SK-N-SH treated with all-trans-retinoic acid at 6 μM for 48 hours (cell line): ENCODE measurements around the gene CHTF18.

Experiments
- ARNTL ChIP-seq: fragments of 450-650 bp; formaldehyde crosslinking; IDR thresholded peaks from 2 replicates; pipeline ENCODE4 v1.5.0; 2020; ENCODE audit warnings: low read depth, mild to moderate bottlenecking, moderate library complexity, borderline replicate concordance
- PPARA ChIP-seq: fragments of 250-450 bp; sonication (Bioruptor Pico); IDR thresholded peaks from 2 replicates; pipeline ENCODE4 v1.5.0; 2020; ENCODE audit warnings: mild to moderate bottlenecking, borderline replicate concordance
- RARB ChIP-seq: fragments of 250-450 bp; sonication (Bioruptor Pico); IDR thresholded peaks from 2 replicates; pipeline ENCODE4 v1.8.0; 2021; ENCODE audit warnings: mild to moderate bottlenecking, moderate library complexity
- TF ChIP-seq, protein P1 (sequence below): fragments of 250-450 bp; sonication (Bioruptor Pico); IDR thresholded peaks from 2 replicates; pipeline ENCODE4 v1.5.0; 2020; ENCODE audit warnings: mild to moderate bottlenecking, moderate library complexity
- TF ChIP-seq, protein P2 (sequence below): fragments of 250-450 bp; sonication (Bioruptor Pico); IDR thresholded peaks from 2 replicates; pipeline ENCODE4 v1.5.1; 2021; ENCODE audit warnings: mild to moderate bottlenecking, moderate library complexity

DNA sequence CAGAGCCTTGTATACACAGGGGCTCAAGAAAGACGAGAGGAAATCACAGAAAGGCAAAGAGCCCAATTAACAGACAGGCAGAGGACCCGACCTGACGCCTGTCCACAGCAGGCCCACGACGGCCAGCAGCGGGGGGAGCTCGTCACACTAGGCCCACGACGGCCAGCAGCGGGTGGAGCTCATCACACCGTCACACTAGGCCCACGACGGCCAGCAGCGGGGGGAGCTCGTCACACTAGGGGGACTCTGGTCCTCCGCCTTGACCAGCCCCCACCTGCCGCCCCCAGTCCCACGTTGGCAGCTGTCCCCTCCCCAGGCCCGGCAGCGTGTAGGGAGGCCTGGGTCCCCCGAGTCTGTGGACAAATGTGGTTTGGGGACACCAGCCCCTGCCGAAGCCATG is 35.8 kb downstream of the CHTF18 start:
- TF ChIP-seq PPARA (CRISPR knock-in tag), result no peak
- no peak for TF ChIP-seq RARB (CRISPR knock-in tag)
- TF ChIP-seq, protein P1, sequence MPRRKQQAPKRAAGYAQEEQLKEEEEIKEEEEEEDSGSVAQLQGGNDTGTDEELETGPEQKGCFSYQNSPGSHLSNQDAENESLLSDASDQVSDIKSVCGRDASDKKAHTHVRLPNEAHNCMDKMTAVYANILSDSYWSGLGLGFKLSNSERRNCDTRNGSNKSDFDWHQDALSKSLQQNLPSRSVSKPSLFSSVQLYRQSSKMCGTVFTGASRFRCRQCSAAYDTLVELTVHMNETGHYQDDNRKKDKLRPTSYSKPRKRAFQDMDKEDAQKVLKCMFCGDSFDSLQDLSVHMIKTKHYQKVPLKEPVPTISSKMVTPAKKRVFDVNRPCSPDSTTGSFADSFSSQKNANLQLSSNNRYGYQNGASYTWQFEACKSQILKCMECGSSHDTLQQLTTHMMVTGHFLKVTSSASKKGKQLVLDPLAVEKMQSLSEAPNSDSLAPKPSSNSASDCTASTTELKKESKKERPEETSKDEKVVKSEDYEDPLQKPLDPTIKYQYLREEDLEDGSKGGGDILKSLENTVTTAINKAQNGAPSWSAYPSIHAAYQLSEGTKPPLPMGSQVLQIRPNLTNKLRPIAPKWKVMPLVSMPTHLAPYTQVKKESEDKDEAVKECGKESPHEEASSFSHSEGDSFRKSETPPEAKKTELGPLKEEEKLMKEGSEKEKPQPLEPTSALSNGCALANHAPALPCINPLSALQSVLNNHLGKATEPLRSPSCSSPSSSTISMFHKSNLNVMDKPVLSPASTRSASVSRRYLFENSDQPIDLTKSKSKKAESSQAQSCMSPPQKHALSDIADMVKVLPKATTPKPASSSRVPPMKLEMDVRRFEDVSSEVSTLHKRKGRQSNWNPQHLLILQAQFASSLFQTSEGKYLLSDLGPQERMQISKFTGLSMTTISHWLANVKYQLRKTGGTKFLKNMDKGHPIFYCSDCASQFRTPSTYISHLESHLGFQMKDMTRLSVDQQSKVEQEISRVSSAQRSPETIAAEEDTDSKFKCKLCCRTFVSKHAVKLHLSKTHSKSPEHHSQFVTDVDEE, result no peak
- TF ChIP-seq ARNTL (CRISPR knock-in tag), result no peak
- TF ChIP-seq, protein P2, sequence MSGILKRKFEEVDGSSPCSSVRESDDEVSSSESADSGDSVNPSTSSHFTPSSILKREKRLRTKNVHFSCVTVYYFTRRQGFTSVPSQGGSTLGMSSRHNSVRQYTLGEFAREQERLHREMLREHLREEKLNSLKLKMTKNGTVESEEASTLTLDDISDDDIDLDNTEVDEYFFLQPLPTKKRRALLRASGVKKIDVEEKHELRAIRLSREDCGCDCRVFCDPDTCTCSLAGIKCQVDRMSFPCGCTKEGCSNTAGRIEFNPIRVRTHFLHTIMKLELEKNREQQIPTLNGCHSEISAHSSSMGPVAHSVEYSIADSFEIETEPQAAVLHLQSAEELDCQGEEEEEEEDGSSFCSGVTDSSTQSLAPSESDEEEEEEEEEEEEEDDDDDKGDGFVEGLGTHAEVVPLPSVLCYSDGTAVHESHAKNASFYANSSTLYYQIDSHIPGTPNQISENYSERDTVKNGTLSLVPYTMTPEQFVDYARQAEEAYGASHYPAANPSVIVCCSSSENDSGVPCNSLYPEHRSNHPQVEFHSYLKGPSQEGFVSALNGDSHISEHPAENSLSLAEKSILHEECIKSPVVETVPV (CRISPR knock-in tag), result no peak
